HG02798 (cell line): ENCODE data around the gene RALGAPB.

Experiments
- ATAC-seq: cut with Tn5 transposase; IDR thresholded peaks from one replicate; pipeline ENCODE4 v1.9.1; 2021; ENCODE audit warnings: mild to moderate bottlenecking; ENCODE audit not compliant: unreplicated experiment, poor library complexity

RALGAPB gene

DNA sequence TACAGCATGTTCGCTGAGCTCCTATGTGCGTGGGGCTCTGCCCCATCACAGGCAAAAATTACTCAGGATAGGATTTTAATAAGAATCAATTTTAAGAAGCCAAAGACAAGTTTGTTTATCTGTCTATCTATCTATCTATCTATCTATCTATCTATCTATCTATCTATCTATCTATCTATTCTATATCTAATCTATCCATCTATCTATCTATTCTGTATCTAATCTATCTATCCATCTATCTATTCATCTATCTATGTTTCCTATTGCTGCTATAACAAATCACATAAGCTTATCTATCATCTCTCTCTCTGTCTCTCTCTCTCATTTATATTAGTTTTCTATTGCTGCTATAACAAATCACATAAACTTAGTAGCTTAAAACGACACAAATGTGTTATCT is 130.6 kb downstream of the RALGAPB start:
- ATAC-seq, result no peak

DNA sequence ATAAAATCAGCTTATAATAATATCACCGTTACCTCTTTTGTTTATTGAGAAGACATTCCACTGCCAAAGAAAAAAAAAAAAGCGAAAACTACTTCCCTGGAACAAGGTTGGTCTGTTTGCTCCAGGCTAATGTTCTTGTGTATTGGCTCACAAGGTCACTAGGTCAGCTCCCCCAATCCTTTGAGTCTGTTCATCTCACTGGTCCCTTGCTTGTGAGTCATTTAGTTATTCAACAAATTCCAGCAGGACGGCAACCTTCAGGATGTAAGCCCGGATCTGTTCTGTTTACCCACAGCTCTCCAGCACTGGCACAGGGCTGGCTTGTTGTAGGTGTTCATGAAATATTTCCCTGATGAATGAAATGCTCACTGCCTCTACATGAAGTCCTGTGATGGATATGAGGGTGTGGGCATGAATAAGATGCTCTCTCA is 132.2 kb downstream of the RALGAPB start:
- no peak for ATAC-seq

DNA sequence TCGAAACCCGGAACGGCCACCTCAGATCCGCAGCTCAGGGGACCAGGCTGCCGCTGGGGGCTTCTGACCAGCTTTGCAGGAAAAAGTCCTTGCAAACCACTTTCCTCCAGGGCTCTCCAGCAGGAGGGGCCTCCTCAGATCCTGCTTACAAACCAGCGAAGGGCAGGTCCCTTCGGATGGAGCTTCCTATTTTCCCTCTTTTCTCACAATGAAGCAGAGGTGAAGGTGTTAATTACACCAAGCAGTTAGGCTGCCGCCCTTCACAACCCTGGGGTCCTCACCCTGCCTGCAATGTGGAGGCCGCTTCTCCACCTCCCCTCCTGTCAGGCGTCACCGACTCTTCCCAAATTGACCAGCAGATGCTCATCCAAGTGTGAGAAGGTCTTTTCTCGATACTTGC is 134.7 kb downstream of the RALGAPB start:
- no peak for ATAC-seq

DNA sequence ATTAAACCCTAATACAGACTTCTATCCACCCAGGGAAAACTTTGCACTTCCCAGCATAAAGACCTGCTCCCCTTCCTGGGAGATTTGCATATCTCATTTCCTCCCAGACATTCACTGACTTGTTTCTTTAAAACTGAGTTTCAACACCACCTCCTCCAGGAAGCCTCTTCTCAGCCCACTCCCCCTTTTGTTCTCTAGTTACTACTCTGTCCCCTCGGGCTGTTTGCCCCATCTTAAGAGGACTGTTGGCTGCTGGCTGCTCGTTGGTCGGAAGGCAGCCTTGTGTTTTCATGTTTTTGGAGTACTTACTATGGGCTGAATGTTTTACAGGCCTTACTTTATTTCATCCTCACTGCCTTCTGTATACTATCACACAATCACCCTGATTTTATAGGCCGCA is 135.5 kb downstream of the RALGAPB start:
- no peak for ATAC-seq

DNA sequence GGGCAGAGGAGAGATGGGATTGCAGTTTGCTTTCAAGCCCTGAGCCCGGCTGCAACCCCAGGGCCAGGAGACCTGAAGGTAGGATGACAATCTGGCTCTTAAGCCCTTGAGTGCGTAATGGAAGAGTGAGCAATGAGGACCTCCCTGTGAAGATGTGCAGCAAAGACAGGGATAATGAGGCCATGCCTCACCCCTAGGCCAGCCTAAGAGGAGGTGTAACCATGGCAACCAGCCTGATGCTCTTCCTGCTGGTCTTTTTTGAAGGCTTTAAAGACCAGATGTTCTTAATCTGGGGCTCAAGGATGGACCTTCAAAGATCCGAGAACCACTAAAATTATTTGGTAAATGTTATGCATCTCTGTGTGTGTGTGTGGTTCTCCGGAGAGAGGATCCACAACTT is 137.2 kb downstream of the RALGAPB start:
- no peak for ATAC-seq

DNA sequence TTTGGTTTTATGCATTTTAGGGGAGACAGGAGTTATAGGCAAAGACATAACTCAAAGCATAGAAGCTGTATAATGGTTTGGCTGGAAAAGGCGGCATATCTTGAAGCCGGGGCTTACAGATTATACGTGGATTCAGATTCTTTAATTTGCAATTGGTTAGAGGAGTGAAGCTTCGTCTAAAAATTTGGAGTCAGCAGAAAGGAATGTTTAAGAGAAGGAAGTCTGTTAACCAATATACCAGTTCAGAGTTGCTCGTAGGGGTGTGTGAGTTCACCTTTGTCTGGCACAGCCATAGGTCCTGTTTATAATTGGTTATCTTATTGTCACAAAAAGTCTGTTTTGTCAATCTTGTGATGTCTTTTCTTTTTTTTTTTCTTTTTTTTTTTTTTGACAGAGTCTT is 137.9 kb downstream of the RALGAPB start:
- no peak for ATAC-seq

DNA sequence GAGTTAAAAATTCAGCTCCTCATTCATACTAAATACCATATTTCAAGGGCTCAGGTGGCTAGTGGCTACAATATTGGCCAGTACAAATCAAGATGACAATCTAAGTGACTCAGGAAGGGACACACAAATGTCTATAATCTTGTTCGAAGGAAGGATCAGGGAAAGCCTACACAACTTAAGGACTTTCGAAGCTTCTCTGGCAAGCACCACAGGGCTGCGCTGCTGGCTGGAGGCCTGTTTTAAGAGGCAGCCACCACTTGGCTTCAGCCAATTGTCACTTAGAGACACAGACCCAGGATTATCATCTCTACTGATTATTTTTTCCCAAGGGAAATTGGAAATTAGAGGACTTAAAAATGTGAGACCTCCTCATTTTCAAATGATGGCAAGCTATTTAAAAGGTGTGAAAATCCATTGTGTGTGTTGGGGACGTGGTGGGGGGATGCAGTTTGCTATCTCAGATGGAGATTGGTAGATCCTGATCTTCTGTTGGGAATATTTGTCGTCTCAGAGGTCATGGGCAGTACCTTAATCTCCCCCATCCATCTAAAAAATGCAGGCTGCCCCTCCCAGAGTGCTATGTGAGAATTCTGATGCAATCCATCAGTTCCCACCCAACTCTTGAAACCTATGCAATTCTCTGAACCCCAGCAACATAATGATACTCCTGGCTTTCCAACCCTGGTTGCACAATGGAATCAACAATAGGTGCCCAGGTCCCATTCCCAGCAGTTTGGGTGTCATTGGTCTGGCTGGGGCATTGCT is 140.3 kb downstream of the RALGAPB start:
- no peak for ATAC-seq

DNA sequence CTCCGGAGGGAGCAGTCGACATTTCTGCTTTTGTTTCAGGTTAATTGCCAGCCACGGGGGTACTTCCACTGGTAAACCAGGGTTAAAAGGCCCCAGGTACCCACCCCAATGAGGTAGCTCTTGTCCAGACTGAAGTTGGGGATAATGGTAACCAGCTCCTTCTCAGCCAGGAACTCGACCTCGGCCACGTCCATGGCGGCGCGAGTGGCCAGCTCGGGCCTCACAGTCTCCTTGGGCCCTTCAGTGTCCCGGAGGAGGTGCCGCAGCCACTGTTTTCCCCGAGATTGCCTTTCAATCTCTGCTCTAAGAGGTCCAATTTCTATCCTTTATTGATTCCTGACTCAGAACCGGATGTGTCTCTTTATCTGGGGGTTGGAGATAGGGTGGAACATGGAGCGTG is 142.6 kb downstream of the RALGAPB start:
- ATAC-seq, result no peak

DNA sequence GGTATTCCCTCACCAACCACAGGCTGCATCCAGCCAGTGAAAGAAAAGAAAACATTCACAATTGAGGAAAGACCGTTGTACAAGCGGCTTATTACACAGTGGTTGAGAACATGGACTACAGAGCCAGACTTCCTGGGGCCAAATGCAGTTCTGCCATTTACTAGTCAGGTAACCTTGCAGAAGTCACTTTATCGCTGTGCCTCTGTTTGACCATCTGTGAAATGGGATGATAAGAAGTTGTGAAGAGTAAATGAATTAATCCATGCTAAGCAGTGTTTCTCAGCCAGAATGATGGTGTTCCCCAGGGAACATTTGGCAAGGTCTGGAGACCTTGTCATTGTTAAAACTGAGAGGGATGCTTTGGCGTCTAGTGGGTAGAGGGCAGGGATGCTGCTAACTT is 143.8 kb downstream of the RALGAPB start:
- no peak for ATAC-seq

DNA sequence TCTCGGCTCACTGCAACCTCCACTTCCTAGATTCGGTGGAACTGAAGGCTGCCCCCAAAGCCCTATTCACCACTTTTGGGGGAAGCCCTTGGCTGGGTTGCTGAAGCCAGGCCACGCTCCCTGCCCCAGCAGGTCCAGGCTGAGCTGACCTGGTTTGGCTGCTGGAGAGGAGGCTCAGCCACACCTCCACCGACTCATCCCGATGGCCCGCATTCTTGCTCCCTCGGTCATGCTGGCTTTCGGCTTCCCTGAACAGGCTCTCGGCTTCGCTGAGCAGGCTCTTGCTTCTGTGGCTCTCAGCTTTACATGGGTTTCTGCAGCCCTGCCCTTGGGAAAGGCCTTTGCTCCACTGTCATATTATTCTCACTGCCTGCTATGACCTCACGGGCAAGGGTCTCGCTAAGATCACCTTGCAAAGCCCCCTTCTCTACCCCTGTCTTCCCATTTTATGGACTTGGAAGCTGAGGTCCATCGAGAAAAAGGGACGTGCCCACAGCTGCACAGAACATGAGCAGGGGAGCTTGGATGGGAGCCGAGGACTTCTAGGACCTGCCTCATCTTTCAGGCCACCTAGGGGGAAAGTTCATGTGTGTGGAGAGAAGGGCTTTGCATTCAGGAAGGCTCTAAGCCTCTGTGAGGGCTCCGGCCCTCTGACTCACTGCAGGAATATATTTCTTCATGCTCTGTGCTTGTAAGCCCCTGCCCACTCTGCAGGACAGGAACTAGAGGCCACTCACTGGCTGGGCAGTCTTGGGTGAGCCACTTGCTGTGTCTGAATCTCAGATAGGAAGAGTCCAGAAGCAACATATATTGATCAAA is 144.6 kb downstream of the RALGAPB start:
- no peak for ATAC-seq

DNA sequence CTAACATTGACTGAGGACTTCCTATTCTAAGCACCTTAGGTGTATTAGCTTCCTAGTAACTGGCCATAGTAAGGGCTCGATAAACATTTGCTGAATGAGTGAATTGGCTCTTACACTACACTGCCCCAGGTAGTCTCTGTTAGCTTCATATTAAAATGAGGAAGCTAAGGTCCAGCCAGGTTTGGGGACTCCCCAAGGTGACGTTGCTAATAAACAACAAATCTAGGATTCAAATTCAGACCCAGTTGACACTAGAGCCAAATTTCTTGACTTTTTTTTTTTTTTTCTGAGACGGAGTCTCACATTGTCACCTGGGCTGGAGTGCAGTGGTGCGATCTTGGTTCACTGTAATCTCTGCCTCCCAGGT is 145.2 kb downstream of the RALGAPB start:
- ATAC-seq, result no peak

DNA sequence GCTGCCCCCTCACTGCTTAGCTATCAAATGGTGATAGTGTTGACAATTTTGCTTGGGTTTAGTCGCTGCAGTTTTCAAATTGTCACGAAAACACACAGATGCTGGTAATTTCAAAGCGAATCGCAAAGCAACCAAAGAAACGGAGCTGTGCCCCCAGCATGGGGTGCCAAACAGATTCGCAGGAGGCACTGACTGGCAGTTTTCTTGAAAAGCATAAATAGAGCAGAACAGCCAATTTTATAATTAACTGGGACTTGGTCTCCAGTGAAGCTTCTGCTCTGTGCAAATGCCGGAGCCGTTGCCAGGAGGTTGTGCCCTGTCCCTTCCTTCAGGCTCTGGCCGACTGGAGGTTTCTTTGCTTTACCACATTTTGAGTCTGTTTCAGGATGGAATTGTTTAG is 147.8 kb downstream of the RALGAPB start:
- no peak for ATAC-seq

DNA sequence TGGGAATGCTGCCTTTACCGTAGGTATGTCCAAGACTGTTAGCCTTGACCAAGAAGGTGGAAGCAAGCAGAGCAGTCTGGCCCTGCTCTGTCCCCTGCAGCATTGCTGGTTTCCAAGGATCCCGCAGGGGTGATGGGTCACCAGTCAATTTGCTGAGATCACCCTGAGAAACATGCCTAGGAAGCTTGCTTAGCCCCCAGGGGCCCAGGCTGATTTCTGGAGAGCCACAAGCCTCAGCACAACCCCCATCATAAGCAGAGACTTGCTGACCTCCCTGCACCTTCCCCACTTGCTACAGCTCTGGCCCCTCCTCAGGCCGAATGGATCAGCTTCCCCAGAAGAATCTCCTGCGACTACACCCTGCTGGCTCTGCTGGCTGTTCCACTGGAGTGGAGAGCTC is 150.4 kb downstream of the RALGAPB start:
- ATAC-seq, result no peak

DNA sequence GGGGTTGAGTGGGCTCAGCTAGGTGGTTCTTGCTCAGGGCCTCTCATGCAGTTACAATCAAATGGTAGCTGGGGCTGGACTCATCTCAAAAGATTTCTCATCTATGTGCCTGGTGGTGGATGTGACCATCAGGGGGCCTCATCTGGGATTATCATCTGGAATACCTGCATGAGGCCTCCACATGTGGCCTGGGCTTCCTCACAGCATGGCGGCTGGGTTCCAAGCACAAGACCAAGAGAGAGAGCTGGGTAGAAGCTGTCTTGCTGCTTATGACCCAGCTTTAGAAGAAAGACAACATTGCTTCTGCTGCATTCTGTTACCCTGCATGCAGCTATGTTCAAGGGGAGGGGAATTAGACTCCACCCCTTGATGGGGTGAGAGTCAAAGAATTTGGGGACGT is 151.4 kb downstream of the RALGAPB start:
- ATAC-seq, result no peak

DNA sequence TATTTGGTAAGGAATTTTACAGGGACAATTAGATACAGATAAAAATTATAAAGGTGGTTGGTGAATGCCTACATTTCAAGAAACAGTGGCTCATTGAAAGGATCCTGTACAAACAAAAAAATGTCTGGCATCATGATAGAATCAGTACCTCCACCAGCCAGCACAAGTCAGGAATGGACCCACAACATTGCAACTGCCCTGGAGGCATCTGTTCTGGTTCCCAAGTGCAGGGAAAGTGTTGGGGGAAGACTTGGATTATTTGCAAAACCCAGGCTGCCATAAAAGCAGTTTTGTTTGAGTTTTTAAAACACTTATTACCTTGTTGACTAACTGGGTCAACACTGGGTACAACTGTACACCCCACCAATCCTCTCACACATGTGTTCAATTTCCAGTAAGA is 153.3 kb downstream of the RALGAPB start:
- no peak for ATAC-seq

DNA sequence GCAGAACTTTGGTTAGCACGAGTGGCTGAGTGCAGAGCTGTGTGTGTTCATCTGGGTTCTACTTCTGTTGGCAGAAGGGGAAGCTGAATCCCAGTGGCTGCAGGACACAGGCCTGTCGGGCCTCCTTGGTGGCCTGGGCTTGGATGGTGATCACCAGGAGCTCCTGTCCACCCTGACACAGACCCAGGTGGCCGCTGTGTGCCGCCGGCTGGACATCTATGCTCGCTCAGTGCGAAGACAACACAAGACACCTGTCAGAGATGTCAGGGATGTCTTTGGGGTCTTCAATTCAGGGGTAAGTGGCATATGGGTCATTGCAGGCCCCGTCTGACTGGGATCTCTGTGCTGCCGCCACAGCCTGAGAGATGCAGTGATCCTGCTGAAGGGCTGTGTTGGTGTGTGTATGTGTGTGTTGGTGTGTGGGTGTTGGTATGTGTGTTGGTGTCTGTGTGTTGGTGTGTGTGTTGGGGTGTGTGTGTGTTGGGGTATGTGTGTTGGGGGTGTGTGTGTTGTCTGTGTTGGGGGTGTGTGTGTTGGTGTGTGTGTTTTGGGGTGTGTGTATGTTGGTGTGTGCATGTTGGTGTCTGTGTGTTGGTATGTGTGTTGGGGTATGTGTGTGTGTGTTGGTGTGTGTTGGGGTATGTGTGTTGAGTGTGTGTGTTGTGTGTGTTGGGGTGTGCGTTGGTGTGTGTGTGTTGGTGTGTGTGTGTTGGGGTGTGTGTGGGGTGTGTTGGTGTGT is 154.4 kb downstream of the RALGAPB start:
- ATAC-seq, result no peak
